ENCODE measurements around the gene EVC. TPM values are rescaled to one million over a fixed set of nuclear protein-coding genes. Genes with fewer than 3 reads are reported as not detected.
A peak's percentile ranks its signal among the peaks of the same experiment; 100 is the strongest.

Gene EVC
- total and polyA plus RNA-seq, 2 donors from 2014 or later: 7.8 to 159 TPM

DNA sequence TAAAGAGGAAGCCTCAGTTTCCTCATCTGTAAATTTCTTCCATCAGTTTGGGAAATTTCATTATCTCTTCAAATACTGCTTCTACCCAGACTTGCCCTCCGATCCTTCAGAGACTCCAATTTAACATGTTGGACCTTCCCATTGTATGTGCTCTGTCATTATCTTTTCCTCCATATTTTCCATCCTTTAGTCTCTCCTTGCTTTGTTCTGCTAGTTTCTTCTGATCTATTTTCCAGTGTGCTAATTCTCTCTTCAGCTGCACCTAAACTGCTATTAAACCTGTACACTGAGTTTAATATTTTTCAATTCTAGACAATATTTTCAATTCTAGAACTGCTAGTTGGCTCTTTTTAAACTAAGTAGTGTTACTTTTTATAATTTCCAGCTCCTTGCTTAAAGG lies 65.5 kb downstream of the EVC start:
- TF ChIP-seq, protein P1, sequence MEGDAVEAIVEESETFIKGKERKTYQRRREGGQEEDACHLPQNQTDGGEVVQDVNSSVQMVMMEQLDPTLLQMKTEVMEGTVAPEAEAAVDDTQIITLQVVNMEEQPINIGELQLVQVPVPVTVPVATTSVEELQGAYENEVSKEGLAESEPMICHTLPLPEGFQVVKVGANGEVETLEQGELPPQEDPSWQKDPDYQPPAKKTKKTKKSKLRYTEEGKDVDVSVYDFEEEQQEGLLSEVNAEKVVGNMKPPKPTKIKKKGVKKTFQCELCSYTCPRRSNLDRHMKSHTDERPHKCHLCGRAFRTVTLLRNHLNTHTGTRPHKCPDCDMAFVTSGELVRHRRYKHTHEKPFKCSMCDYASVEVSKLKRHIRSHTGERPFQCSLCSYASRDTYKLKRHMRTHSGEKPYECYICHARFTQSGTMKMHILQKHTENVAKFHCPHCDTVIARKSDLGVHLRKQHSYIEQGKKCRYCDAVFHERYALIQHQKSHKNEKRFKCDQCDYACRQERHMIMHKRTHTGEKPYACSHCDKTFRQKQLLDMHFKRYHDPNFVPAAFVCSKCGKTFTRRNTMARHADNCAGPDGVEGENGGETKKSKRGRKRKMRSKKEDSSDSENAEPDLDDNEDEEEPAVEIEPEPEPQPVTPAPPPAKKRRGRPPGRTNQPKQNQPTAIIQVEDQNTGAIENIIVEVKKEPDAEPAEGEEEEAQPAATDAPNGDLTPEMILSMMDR (IDR thresholded peaks at IDR 0.05; ENCODE audit: borderline replicate concordance, extremely low read depth, insufficient read depth): no peak
- Histone ChIP-seq H3K4me1 (ENCODE audit: control insufficient read depth in 2 of 3, insufficient read depth in 2 of 3, low read depth in 1 of 3, low read length in 3 of 3) (peaks cover 0 to 3% (median 0%) of the 10 kb centered on the region in 3 donors), H3K9me3 (ENCODE audit: control insufficient read depth in 2 of 3, insufficient read depth in 1 of 3, low read length in 3 of 3) (peaks cover 0 to 9% (median 8%) of the 10 kb centered on the region in 3 donors), H3K27ac (ENCODE audit: low read depth in 2 of 2, low read length in 2 of 2) (no peak overlapping the region), H3K27me3 (ENCODE audit: control insufficient read depth, insufficient read depth, low read length) (no peaks in the 10 kb centered on the region), H3K4me3 (ENCODE audit: low read length in 3 of 3) (no peak overlapping the region), H3K9ac (ENCODE audit: low read length in 3 of 3) (no peak overlapping the region), H3K36me3 (ENCODE audit: control insufficient read depth in 2 of 3, insufficient read depth in 3 of 3, low read length in 3 of 3) (peaks cover 0 to 10% (median 0%) of the 10 kb centered on the region in 3 donors)
- FAIRE-seq (no peak), DNase-seq (no peak)
- intact Hi-C loops (cut with DNase I): no loop called here

DNA sequence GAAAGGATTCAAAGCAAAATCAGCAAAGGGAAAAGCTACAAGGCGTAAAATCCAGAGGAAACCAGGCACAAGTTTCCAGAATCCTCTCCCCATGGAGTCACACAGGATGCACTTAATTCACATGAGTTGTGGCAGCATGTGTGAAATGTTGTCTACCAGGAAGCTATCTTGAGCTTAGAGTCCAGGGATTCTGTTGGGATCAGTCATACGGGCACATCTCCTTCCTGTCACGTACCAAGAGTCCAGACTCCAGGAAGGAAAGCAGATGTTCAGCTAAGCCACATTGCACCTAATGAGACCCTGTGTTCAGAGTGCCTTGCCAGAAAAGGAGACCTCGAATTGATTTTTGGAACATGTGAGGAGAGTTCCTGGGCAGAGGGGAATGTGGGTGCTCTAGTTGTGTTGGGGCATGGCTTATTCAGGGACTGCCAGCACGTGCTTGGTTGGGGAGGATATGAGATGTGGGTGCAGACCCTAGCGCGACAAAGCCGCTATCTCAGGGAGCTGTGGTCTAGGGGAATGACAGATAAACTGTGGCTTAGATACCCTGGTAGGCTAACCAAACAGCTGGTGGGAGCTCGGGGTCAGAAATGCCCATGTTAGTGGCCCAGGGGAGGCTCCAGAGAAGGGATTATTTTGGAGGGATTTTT lies 70.0 kb downstream of the EVC start:
- FAIRE-seq (no peak), DNase-seq (peak in 1 of 5 donors; percentile 21)
- intact Hi-C loops (cut with DNase I): no loop called here
- Histone ChIP-seq H3K27ac (ENCODE audit: low read depth in 2 of 2, low read length in 2 of 2) (no peak overlapping the region), H3K4me3 (ENCODE audit: low read length in 3 of 3) (no peak overlapping the region), H3K9me3 (ENCODE audit: control insufficient read depth in 2 of 3, insufficient read depth in 1 of 3, low read length in 3 of 3) (peaks cover 0 to 8% (median 7%) of the 10 kb centered on the region in 3 donors), H3K36me3 (ENCODE audit: control insufficient read depth in 2 of 3, insufficient read depth in 3 of 3, low read length in 3 of 3) (peaks cover 6 to 25% (median 10%) of the 10 kb centered on the region in 3 donors), H3K4me1 (ENCODE audit: control insufficient read depth in 2 of 3, insufficient read depth in 2 of 3, low read depth in 1 of 3, low read length in 3 of 3) (peaks cover 0 to 3% (median 3%) of the 10 kb centered on the region in 3 donors), H3K27me3 (ENCODE audit: control insufficient read depth, insufficient read depth, low read length) (no peaks in the 10 kb centered on the region), H3K9ac (ENCODE audit: low read length in 3 of 3) (no peak overlapping the region)
- TF ChIP-seq, protein P1 (IDR thresholded peaks at IDR 0.05; ENCODE audit: borderline replicate concordance, extremely low read depth, insufficient read depth): no peak

- DNase-seq: peak in 4 of 5 donors; percentile 2 to 71 (median 41)
- no peak overlapping the region for H3K4me3 ChIP-seq (ENCODE audit: low read length in 3 of 3)
- TF ChIP-seq, protein P1 (IDR thresholded peaks at IDR 0.05; ENCODE audit: borderline replicate concordance, extremely low read depth, insufficient read depth): no peak
- no peak overlapping the region for H3K27ac ChIP-seq (ENCODE audit: low read depth in 2 of 2, low read length in 2 of 2)
- H3K4me1 ChIP-seq (ENCODE audit: control insufficient read depth in 2 of 3, insufficient read depth in 2 of 3, low read depth in 1 of 3, low read length in 3 of 3): peaks cover 0 to 7% (median 3%) of the 10 kb centered on the region in 3 donors
- FAIRE-seq: no peak
- H3K36me3 ChIP-seq (ENCODE audit: control insufficient read depth in 2 of 3, insufficient read depth in 3 of 3, low read length in 3 of 3): peaks cover 8 to 25% (median 10%) of the 10 kb centered on the region in 3 donors
- no peak overlapping the region for H3K9ac ChIP-seq (ENCODE audit: low read length in 3 of 3)
- no peaks in the 10 kb centered on the region for H3K27me3 ChIP-seq (ENCODE audit: control insufficient read depth, insufficient read depth, low read length)
- peaks cover 0 to under 1% (median 0%) of the 10 kb centered on the region in 3 donors for H3K9me3 ChIP-seq (ENCODE audit: control insufficient read depth in 2 of 3, insufficient read depth in 1 of 3, low read length in 3 of 3)
- intact Hi-C loops (cut with DNase I): no loop called here
Measured at GRCh38 chr4:5781691-5782090, 70.7 kb downstream of the EVC start.
